Measurements from ENCODE around the gene ASS1.

- TF ChIP-seq EZH2 (IDR thresholded peaks at IDR 0.05; ENCODE audit: low read length, missing control alignments) (no peak), CTCF (conservative IDR thresholded peaks at IDR 0.05 in 1 of 2, IDR thresholded peaks at IDR 0.05 in 1 of 2; ENCODE audit: low read depth in 1 of 2, low read length in 2 of 2) (no peak)
Observed at GRCh38 chr9:130402243-130402642, 42.5 kb upstream of the ASS1 start.

Data from fibroblast of lung (primary cell).